GM23248 (cell line): ENCODE measurements around the gene PATJ. TPM values are rescaled to one million over a fixed set of nuclear protein-coding genes. Genes with fewer than 3 reads are reported as not detected.
A peak's percentile ranks its signal among the peaks of the same experiment; 100 is the strongest.

ENCODE experiments used
- DNase-seq: peaks from one replicate; pipeline ENCODE4 v3.0.0-alpha.2; 2015
- H2AFZ ChIP-seq: fragments of 200-600 bp; sonication (generic); 2 replicates; pipeline ENCODE4 v1.6.1; 2016; ENCODE audit warnings: antibody characterized with exemption
- H3F3A ChIP-seq: fragments of 200-600 bp; sonication (generic); 2 replicates; pipeline ENCODE4 v1.6.1; 2016; ENCODE audit warnings: mild to moderate bottlenecking, antibody characterized with exemption, mixed run types; ENCODE audit not compliant: insufficient read depth
- H3K27ac ChIP-seq: fragments of 200-600 bp; sonication (generic); 2 replicates; pipeline ENCODE4 v1.5.1; 2016; ENCODE audit warnings: mild to moderate bottlenecking
- H3K27me3 ChIP-seq: fragments of 200-600 bp; sonication (generic); replicated peaks from 2 replicates; pipeline ENCODE4 v1.6.1; 2016; ENCODE audit warnings: mild to moderate bottlenecking; ENCODE audit not compliant: insufficient read depth
- H3K36me3 ChIP-seq: fragments of 200-600 bp; sonication (generic); 2 replicates; pipeline ENCODE4 v1.6.1; 2016; ENCODE audit warnings: low read depth, mild to moderate bottlenecking
- H3K4me1 ChIP-seq: fragments of 200-600 bp; sonication (generic); 2 replicates; pipeline ENCODE4 v1.6.1; 2016; ENCODE audit warnings: mild to moderate bottlenecking; ENCODE audit not compliant: insufficient read depth
- H3K4me2 ChIP-seq: fragments of 200-600 bp; sonication (generic); one replicate; pipeline ENCODE4 v1.6.1; 2016; ENCODE audit warnings: mild to moderate bottlenecking; ENCODE audit not compliant: unreplicated experiment
- H3K4me3 ChIP-seq: fragments of 200-600 bp; sonication (generic); 2 replicates; pipeline ENCODE4 v1.5.1; 2016; ENCODE audit warnings: mild to moderate bottlenecking
- H3K79me2 ChIP-seq: fragments of 200-600 bp; sonication (generic); 2 replicates; pipeline ENCODE4 v1.6.1; 2016; ENCODE audit warnings: mild to moderate bottlenecking; ENCODE audit not compliant: insufficient read depth
- H3K9ac ChIP-seq: fragments of 200-600 bp; sonication (generic); 2 replicates; pipeline ENCODE4 v1.6.1; 2016; ENCODE audit warnings: mild to moderate bottlenecking
- H3K9me2 ChIP-seq: fragments of 200-600 bp; sonication (generic); 2 replicates; pipeline ENCODE4 v1.6.1; 2016; ENCODE audit warnings: mixed run types, mild to moderate bottlenecking, moderate library complexity; ENCODE audit not compliant: insufficient read depth
- H3K9me3 ChIP-seq: fragments of 200-600 bp; sonication (generic); one replicate; pipeline ENCODE4 v1.6.1; 2017; ENCODE audit warnings: low read depth
- H4K20me1 ChIP-seq: fragments of 200-600 bp; sonication (generic); 2 replicates; pipeline ENCODE4 v1.6.0; 2016; ENCODE audit not compliant: insufficient read depth
- EZH2 ChIP-seq: fragments of 200-600 bp; sonication (generic); IDR thresholded peaks from 2 replicates; pipeline ENCODE4 v1.6.1; 2018; ENCODE audit warnings: antibody characterized with exemption, mild to moderate bottlenecking; ENCODE audit not compliant: insufficient read depth, poor library complexity, severe bottlenecking
- EZH2phosphoT487 ChIP-seq: fragments of 200-600 bp; sonication (generic); IDR thresholded peaks from 2 replicates; pipeline ENCODE4 v1.6.1; 2018; ENCODE audit warnings: antibody characterized with exemption, moderate library complexity, mild to moderate bottlenecking, low read depth; ENCODE audit not compliant: insufficient read depth
- WGBS, 2 experiments: methylation state at CpG; one replicate each; pipeline ENCODE4 v1.1.6; 2015 to 2017; ENCODE audit warnings: low lambda C conversion rate in 2 of 2, low coverage in 1 of 2; ENCODE audit errors: missing lambda C conversion rate in 2 of 2; 5-methylcytosine and 5-hydroxymethylcytosine counted together
- in situ Hi-C: fragments of 300-500 bp; cut with MboI; formaldehyde crosslinking; loops from 2 replicates; pipeline ENCODE4 v1.15.0; 2020
- polyA plus RNA-seq: library from polyadenylated mRNA; unstranded; fragments of >200 nt; fragmentation: Nextera tagmentation; extraction: Ambion mirVana; gene quantifications from 2 replicates; pipeline ENCODE4 v1.2.1, GENCODE V29; 2016
- total RNA-seq: library from RNA; depleted of rRNA; stranded (reverse); fragments of >200 nt; shearing (Covaris generic); gene quantifications from 2 replicates; pipeline ENCODE4 v1.2.3, GENCODE V29; 2014

Gene PATJ
- total and polyA plus RNA-seq, 2 experiments from 2014 or later, result 5.3 to 6.1 TPM

GRCh38 chr1:62185677-62186076, 443.4 kb downstream of the PATJ start:
- TF ChIP-seq EZH2, result no peak
- Histone ChIP-seq H3K9ac (no peak overlapping the region), H3K4me1 (no peaks in the 10 kb centered on the region), H3K79me2 (no peaks in the 10 kb centered on the region), H3K4me2 (no peak overlapping the region), H3K9me2 (no peaks in the 10 kb centered on the region), H3K4me3 (no peak overlapping the region), H4K20me1 (no peaks in the 10 kb centered on the region), H3F3A (no peaks in the 10 kb centered on the region), H2AFZ (no peak overlapping the region), H3K36me3 (no peaks in the 10 kb centered on the region), H3K9me3 (no peaks in the 10 kb centered on the region), H3K27me3 (0 out of 2 replicates have a peak, but pooled peaks cover under 1% of the 10 kb centered on the region), H3K27ac (no peak overlapping the region)
- no peak for DNase-seq
- WGBS, 2 experiments, result 49 to 56% methylated on average over 3 of the region's 3 CpGs
- in situ Hi-C loops, result no loop called here

- H3K36me3 ChIP-seq, result no peaks in the 10 kb centered on the region
- 72 to 75% methylated on average over 5 of the region's 5 CpGs for WGBS, 2 experiments
- H3K4me2 ChIP-seq, result no peak overlapping the region
- DNase-seq, result no peak
- H3K9me3 ChIP-seq, result no peaks in the 10 kb centered on the region
- in situ Hi-C loops, result no loop called here
- no peaks in the 10 kb centered on the region for H3F3A ChIP-seq
- no peaks in the 10 kb centered on the region for H3K9me2 ChIP-seq
- no peaks in the 10 kb centered on the region for H3K27me3 ChIP-seq
- no peaks in the 10 kb centered on the region for H3K4me1 ChIP-seq
- no peaks in the 10 kb centered on the region for H3K79me2 ChIP-seq
- no peak overlapping the region for H3K4me3 ChIP-seq
- no peaks in the 10 kb centered on the region for H4K20me1 ChIP-seq
- no peak overlapping the region for H3K27ac ChIP-seq
- no peak overlapping the region for H3K9ac ChIP-seq
- no peak overlapping the region for H2AFZ ChIP-seq
- TF ChIP-seq EZH2, result no peak
- no peak for TF ChIP-seq EZH2phosphoT487
These were observed 445.3 kb downstream of the PATJ start for GRCh38 chr1:62187548-62187947.

GRCh38 chr1:62188111-62188510, 445.8 kb downstream of the PATJ start:
- no peak for TF ChIP-seq EZH2
- TF ChIP-seq EZH2phosphoT487, result no peak
- Histone ChIP-seq H3F3A (no peaks in the 10 kb centered on the region), H3K9me2 (no peaks in the 10 kb centered on the region), H4K20me1 (no peaks in the 10 kb centered on the region), H3K79me2 (no peaks in the 10 kb centered on the region), H3K4me1 (no peaks in the 10 kb centered on the region), H3K4me3 (no peak overlapping the region), H3K4me2 (no peak overlapping the region), H3K27me3 (0 out of 2 replicates have a peak, but pooled peaks cover under 1% of the 10 kb centered on the region), H2AFZ (no peak overlapping the region), H3K9ac (no peak overlapping the region), H3K27ac (no peak overlapping the region), H3K36me3 (no peaks in the 10 kb centered on the region), H3K9me3 (no peaks in the 10 kb centered on the region)
- no peak for DNase-seq
- 70 to 75% methylated on average over 8 of the region's 8 CpGs for WGBS, 2 experiments
- in situ Hi-C loops, result no loop called here

- Histone ChIP-seq H3K4me3 (no peak within 1 kb of the TSS), H3F3A (no peaks in the 10 kb centered on the region), H2AFZ (no peak within 1 kb of the TSS), H3K27ac (no peak within 1 kb of the TSS), H3K36me3 (no peaks in the 10 kb centered on the region), H3K79me2 (no peaks in the 10 kb centered on the region), H3K9ac (no peak within 1 kb of the TSS), H3K9me3 (no peaks in the 10 kb centered on the region), H3K4me2 (no peak within 1 kb of the TSS), H3K27me3 (peaks cover 27% of the 10 kb centered on the region), H3K9me2 (no peaks in the 10 kb centered on the region), H4K20me1 (no peaks in the 10 kb centered on the region), H3K4me1 (0 out of 2 replicates have a peak, but pooled peaks cover 4% of the 10 kb centered on the region)
- peak; percentile 9 for DNase-seq
- in situ Hi-C loops, result no loop called here
- WGBS, 2 experiments, result 10% methylated on average over 42 to 54 of the region's 55 CpGs
- TF ChIP-seq EZH2, result no peak
- no peak for TF ChIP-seq EZH2phosphoT487
These were observed 452.6 kb downstream of the PATJ start, which contains the start of gene L1TD1 for GRCh38 chr1:62194651-62195544. Gene L1TD1, plus strand, starts transcription at chr1:62194849. Its CDS starts 11,780 bp downstream, at chr1:62206629.
